HG03521 (cell line): ENCODE data around the gene DGKI.

Experiments
- ATAC-seq: cut with Tn5 transposase; IDR thresholded peaks from one replicate; pipeline ENCODE4 v1.9.1; 2021; ENCODE audit warnings: mild to moderate bottlenecking, moderate library complexity; ENCODE audit not compliant: unreplicated experiment

The DGKI gene

GRCh38 chr7:137791930-137792329 is 54.8 kb downstream of the DGKI start:
- no peak for ATAC-seq

DNA sequence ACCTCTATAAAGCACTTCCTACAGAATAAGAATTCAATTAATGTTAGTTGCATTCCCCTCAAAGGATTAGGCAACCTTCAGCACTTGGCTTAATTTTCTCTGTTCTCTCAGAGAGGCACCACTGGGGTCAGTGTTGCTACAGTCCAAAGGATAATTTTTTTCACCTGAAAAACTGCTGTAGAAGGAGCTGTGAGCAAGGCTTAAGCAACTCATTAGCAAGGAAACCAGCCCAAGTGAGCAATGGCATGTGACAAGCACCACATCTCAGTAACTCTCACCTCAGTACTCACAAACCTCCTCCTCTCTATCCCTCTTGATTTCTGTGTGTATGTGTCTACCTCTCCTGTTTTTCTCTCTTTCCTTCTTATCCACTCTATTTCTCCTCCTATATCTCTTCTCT is 55.9 kb downstream of the DGKI start:
- no peak for ATAC-seq

- ATAC-seq: no peak
Measured at GRCh38 chr7:137789215-137789882, 57.4 kb downstream of the DGKI start.

DNA sequence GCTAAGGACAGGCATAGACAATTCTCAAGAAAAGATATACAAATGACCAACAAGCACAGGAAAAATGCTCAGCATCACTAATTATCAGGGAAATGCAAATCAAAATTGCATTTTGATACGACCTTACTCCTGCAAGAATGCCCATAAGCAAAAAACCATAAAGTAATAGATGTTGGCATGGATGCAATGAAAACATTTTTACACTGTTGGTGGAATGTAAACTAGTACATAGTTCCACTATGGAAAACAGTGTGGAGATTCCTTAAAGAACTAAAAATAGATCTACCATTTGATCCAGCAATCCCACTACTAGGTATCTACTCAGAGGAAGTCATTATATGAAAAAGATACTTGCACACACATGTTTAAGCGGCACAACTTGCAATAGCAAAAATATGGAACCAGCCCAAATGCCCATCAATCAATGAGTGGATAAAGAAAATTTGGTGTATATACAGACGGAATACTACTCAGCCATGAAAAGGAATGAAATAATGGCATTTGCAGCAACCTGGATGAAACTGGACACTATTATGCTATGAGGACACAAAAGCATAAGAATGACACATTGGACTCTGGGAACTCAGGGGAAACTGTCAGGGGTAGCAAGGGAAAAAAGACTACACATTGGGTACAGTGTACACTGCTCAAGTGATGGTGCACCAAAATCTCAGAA is 59.3 kb downstream of the DGKI start:
- ATAC-seq: no peak

- no peak for ATAC-seq
Measured at GRCh38 chr7:137778511-137778910, 68.3 kb downstream of the DGKI start.

GRCh38 chr7:137774793-137775201 is 72.0 kb downstream of the DGKI start:
- no peak for ATAC-seq

DNA sequence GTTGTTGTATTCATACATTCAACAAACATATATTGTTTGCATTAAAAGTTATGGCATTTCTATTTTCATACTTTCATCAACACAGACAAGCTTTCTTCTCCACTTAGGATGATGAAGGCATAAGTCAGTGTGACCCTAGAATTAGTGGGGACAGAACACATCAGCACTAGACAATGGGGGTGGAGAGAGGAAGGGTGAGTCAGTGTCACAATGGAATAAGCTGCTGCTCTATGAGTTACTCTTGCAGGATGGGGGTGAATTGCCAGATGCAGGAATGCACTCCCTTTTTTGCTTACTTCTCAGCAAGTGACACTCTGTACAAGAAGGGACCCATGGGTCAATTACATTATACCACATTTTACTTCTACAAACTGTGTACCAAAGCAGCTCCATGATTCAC is 74.0 kb downstream of the DGKI start:
- ATAC-seq: no peak

DNA sequence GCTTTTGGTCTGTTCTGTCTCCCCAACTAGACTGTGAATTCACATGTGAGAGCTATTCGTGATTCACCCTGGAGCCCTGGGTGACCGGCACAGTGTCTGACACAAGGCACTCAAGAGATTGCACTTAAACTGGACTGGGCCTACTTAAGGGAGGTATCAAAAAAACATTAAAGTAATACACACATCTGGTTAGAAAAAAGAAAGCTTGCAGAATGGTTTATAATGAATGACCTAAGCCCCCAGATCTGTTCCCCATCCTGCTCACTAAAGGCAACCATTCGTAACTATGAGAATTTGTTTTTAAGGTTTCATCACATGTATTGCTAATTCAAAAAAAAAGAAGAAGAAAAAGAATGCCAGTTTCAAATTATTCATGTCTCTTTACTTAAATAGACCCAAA is 74.5 kb downstream of the DGKI start:
- ATAC-seq: no peak

DNA sequence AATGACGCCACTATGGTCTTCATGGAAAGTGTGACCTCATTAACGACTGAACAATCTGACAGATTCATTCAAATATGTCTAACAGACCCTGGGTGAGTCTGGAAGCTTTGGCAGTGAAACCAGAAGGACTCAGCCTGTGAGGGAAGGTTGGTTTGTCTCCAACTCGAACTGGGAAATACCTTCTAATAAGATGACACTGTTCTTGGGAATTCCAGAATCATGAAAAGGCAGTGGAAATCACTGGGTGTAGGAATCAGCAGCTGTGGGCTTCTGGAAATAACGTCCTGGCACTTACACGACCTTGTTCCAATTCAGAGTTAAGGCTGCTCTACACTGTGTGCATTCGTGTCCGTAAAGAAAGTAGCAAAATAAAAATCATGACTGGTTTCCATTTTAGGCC is 75.1 kb downstream of the DGKI start:
- ATAC-seq: no peak

DNA sequence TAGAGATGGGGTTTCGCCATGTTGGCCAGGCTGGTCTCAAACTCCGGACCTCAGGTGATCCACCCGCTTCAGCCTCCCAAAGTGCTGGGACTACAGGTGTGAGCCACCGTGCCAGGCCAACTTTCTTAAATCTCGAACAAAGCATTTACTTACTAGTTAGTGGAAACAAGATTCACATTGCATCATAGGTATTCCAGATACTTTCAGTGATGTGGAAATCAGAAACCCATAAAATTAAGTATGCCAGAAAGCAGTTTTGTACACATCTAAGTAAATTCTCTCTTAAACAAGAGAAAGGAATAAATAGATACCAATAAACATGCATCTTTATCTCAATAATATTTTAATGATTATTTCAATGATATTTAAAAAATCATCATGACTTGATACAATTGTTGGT is 75.5 kb downstream of the DGKI start:
- ATAC-seq: no peak

DNA sequence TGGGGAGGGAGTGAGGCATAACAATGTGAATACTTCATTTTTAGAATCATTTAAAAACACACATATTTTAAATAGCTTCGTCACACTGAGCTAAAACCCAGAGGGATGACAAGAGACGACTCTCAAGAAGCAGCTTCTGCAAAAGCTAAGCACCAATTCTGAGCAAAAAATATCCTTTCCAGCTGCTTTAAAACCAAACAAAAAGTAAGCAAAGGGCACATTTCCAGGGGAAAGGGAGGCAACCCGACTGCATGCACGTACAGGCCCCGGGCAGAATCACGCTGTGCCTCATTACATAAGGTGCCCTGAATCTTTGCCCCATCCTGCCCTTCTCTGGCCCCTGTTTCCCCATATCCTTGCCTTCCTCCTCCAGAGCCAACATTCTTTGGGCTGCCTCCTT is 78.4 kb downstream of the DGKI start:
- no peak for ATAC-seq

- no peak for ATAC-seq
Measured at GRCh38 chr7:137762334-137762733, 84.4 kb downstream of the DGKI start.

DNA sequence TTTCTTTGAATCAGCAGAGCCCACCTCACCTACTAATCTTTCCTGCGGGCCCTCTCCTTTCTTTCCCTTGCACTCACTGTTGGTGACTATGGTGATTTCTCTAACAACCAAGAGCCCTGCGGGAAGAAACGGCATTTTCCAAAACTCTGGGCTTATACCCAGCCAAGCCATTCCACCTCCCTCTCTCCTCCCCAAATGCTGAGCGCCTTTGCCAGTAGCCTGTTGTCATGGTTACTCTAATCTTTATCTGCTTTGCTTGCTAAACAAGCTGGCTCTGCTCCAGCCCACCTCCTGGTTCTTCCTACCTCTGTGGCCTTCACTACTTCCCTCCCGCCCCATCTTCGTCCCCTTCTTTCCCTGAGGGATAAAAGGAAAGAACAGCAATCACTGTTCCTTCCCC is 86.7 kb downstream of the DGKI start:
- ATAC-seq: no peak

- no peak for ATAC-seq
Measured at GRCh38 chr7:137757146-137757925, 89.4 kb downstream of the DGKI start.

DNA sequence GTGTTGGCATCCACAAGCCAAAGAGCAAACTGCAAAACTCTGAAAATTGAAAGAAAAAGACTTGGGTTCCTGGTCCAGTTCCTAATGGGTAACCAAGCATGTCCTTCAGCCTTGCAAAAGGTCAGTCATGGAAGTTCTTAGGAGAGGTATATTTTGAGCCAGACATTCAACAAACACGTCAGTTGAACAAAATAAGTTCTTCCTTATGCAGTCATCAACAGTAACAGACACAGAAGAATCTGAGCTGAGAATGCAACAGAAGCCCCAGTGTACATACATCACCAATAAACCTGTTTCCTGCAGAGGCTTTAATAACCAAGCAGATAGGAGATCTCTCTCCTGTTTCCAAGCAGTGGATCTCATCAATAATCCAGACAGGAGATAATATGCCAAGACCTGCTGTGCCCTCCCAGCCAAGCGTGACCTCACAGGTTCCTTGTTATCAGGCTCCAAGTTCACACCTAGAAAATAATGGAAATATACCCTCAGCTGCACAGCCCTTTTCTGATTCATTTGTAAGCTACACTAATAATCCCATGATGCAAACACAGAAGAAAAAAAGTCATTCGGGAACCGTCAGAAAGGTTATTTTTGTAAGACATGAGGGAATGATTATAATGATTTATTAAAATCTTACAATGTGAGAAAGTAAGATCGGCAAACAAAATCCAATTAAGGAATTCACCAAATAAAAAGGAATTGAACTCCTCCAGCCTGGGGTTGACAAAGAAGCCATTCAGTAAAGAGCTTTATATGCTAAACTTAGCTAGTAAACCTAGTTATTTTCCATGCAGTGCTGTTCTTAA is 90.7 kb downstream of the DGKI start:
- no peak for ATAC-seq

DNA sequence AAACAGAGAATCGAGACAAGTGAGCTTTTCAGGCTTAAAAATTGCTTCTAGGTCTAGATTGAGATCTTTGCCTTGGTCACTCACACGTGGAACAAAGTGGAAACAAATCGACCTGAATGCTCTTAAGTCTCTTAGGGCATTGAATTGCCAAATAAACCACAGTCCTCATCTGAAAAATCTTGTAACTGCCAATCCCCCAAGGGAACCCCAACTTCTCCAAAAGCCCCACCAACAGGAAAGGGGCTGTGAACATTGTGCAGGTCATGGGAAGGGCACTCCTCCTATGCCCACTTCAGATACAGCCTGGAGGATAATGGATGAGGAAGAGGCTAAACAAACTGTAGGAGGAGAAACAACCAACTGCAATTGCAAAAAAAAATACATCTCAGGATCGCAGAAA is 91.3 kb downstream of the DGKI start:
- no peak for ATAC-seq

- no peak for ATAC-seq
Measured at GRCh38 chr7:137753948-137754851, 92.6 kb downstream of the DGKI start.

GRCh38 chr7:137753575-137753947 is 93.2 kb downstream of the DGKI start:
- ATAC-seq: no peak

- ATAC-seq: no peak
Measured at GRCh38 chr7:137753067-137753466, 93.7 kb downstream of the DGKI start.

DNA sequence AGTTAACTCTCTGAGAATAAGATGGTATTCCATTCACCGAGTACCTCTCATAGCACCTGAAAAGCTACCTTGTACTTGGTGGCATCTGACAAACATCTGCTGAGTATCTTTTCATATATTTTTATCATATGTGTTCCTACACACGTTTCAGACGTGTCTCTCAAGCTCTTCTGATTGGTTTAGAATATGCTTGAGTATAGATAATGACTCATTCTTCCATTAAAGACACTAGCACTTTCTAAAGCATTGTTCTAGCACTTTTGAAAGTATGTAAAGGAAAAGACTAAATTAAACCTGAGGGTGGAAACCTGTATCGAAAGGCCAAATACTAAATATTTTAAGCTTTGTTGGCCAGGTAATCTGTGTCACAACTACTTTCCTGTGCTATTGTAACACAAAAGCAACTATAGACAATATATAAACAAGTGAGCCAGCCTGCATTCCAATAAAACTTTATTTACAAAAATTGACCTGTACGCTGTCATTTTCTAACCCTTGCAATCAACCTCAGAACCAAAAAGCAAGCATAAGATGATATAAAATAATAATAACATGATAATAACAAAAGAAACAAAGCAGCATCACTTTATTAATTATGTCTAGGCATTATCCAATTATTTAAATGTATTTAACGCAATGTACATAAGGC is 95.3 kb downstream of the DGKI start:
- no peak for ATAC-seq
